ENCODE data around the gene CDCA3. TPM values are rescaled to one million over a fixed set of nuclear protein-coding genes. Genes with fewer than 3 reads are reported as not detected.
A peak's percentile ranks its signal among the peaks of the same experiment; 100 is the strongest.

The CDCA3 gene
- total and polyA plus RNA-seq, 2 of the 13 experiments (the other 11 are each of a cell fraction or from before 2014, with no cell fraction given) = 32.7 to 56.5 TPM

DNA sequence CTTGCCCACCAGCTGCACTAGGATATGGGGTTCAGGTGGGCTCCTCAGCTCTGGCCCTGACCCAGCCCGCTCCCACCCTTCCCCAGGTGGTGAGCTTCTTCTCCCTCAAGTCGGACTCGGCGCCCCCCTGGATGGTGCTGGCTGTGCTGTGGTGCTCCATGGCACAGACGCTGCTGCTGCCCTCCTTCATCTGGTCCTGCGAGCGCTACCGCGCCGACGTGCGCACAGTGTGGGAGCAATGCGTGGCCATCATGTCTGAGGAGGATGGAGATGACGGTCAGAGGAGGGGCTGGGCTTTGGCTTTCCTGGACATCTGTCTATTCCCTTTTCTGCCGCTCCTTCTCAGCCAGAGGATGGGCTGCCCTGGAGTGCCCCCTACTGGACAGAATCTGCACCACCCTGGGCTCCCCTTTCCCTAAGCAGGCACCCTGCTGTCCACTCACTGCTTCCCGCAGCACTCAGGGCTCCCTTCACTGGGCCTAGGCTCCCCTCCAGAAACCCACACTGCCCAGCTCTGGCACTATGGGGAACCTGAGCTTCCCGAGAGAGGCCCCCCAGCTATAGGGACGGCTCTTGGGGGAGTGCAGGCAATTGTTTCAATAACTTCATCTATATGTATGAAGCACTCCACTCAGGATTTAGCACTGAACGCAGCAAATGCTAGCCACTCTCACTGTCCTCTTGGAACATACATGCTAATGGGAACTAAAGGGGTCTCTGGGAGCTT, 25.5 kb downstream of the CDCA3 start (continued):
- TF ChIP-seq, protein P1, sequence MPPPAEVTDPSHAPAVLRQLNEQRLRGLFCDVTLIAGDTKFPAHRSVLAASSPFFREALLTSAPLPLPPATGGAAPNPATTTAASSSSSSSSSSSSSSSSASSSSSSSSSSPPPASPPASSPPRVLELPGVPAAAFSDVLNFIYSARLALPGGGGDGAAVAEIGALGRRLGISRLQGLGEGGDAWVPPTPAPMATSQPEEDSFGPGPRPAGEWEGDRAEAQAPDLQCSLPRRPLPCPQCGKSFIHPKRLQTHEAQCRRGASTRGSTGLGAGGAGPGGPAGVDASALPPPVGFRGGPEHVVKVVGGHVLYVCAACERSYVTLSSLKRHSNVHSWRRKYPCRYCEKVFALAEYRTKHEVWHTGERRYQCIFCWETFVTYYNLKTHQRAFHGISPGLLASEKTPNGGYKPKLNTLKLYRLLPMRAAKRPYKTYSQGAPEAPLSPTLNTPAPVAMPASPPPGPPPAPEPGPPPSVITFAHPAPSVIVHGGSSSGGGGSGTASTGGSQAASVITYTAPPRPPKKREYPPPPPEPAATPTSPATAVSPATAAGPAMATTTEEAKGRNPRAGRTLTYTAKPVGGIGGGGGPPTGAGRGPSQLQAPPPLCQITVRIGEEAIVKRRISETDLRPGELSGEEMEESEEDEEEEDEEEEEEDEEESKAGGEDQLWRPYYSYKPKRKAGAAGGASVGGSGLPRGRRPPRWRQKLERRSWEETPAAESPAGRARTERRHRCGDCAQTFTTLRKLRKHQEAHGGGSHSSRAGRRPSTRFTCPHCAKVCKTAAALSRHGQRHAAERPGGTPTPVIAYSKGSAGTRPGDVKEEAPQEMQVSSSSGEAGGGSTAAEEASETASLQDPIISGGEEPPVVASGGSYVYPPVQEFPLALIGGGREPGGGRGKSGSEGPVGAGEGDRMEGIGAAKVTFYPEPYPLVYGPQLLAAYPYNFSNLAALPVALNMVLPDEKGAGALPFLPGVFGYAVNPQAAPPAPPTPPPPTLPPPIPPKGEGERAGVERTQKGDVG (CRISPR knock-in tag; IDR thresholded peaks at IDR 0.05; ENCODE audit: borderline replicate concordance) = peak; percentile 63; the same call in 1 of the 2 replicates
- TF ChIP-seq MEIS2 (CRISPR knock-in tag; IDR thresholded peaks at IDR 0.05) = peak; percentile 19; the same call in 1 of the 2 replicates
- TF ChIP-seq NRL (CRISPR knock-in tag; IDR thresholded peaks at IDR 0.05; ENCODE audit: borderline replicate concordance) = no peak
- no peak for TF ChIP-seq EED (CRISPR knock-in tag; IDR thresholded peaks at IDR 0.05)
- no peak for TF ChIP-seq NPAS2 (CRISPR knock-in tag; IDR thresholded peaks at IDR 0.05; ENCODE audit: borderline replicate concordance)
- TF ChIP-seq, protein P2, sequence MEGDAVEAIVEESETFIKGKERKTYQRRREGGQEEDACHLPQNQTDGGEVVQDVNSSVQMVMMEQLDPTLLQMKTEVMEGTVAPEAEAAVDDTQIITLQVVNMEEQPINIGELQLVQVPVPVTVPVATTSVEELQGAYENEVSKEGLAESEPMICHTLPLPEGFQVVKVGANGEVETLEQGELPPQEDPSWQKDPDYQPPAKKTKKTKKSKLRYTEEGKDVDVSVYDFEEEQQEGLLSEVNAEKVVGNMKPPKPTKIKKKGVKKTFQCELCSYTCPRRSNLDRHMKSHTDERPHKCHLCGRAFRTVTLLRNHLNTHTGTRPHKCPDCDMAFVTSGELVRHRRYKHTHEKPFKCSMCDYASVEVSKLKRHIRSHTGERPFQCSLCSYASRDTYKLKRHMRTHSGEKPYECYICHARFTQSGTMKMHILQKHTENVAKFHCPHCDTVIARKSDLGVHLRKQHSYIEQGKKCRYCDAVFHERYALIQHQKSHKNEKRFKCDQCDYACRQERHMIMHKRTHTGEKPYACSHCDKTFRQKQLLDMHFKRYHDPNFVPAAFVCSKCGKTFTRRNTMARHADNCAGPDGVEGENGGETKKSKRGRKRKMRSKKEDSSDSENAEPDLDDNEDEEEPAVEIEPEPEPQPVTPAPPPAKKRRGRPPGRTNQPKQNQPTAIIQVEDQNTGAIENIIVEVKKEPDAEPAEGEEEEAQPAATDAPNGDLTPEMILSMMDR (CRISPR knock-in tag; IDR thresholded peaks at IDR 0.05) = peak; percentile 95
- no peak for TF ChIP-seq PLRG1 (conservative IDR thresholded peaks at IDR 0.05)
- TF ChIP-seq AKAP8 (CRISPR knock-in tag; IDR thresholded peaks at IDR 0.05) = peak; percentile 89
- TF ChIP-seq RAD21 (CRISPR knock-in tag; IDR thresholded peaks at IDR 0.05) = peak; percentile 85
- no peak for TF ChIP-seq ZNF550 (CRISPR knock-in tag; IDR thresholded peaks at IDR 0.05; ENCODE audit: borderline replicate concordance)
- no peak for TF ChIP-seq ZNF737 (CRISPR knock-in tag; IDR thresholded peaks at IDR 0.05; ENCODE audit: borderline replicate concordance)
- TF ChIP-seq ZNF816 (CRISPR knock-in tag; IDR thresholded peaks at IDR 0.05; ENCODE audit: borderline replicate concordance) = no peak
- TF ChIP-seq SIX1 (CRISPR knock-in tag; IDR thresholded peaks at IDR 0.05; ENCODE audit: borderline replicate concordance) = no peak
- no peak for TF ChIP-seq ZNF235 (CRISPR knock-in tag; IDR thresholded peaks at IDR 0.05; ENCODE audit: borderline replicate concordance)
- 0 out of 2 replicates have a peak, but pooled peaks have one; percentile 59 for TF ChIP-seq ZNF124 (CRISPR knock-in tag; IDR thresholded peaks at IDR 0.05)
- peak; percentile 58; the same call in 1 of the 2 replicates for TF ChIP-seq PAF1 (CRISPR knock-in tag; IDR thresholded peaks at IDR 0.05)
- TF ChIP-seq PHF21A (CRISPR knock-in tag; IDR thresholded peaks at IDR 0.05) = 0 out of 2 replicates have a peak, but pooled peaks have one; percentile 47
- TF ChIP-seq SMC3 (IDR thresholded peaks at IDR 0.05; ENCODE audit: low read length) = peak; percentile 63
- TF ChIP-seq SALL1 (CRISPR knock-in tag; IDR thresholded peaks at IDR 0.05) = peak; percentile 39; the same call in 1 of the 2 replicates
- 0 out of 2 replicates have a peak, but pooled peaks have one; percentile 29 for TF ChIP-seq REL (CRISPR knock-in tag; conservative IDR thresholded peaks at IDR 0.05)
- TF ChIP-seq, protein P3, sequence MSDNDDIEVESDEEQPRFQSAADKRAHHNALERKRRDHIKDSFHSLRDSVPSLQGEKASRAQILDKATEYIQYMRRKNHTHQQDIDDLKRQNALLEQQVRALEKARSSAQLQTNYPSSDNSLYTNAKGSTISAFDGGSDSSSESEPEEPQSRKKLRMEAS (IDR thresholded peaks at IDR 0.05) = 0 out of 2 replicates have a peak, but pooled peaks have one; percentile 16
- TF ChIP-seq NAIF1 (CRISPR knock-in tag; IDR thresholded peaks at IDR 0.05; ENCODE audit: borderline replicate concordance) = no peak
- TF ChIP-seq ISX (CRISPR knock-in tag; conservative IDR thresholded peaks at IDR 0.05) = no peak
- peak; percentile 50; the same call in 1 of the 2 replicates for TF ChIP-seq FOXC1 (CRISPR knock-in tag; IDR thresholded peaks at IDR 0.05; ENCODE audit: borderline replicate concordance)

Data from HepG2 (cell line).